NCI-H446 treated with DMSO at 0.1 percent for 48 hours (cell line): ENCODE measurements around the gene CLIC3.
"Not testable (repeated sequence)": the region's sequence is repeated elsewhere in the genome, so short reads cannot be mapped to it uniquely, and the experiment has no call there.

Experiments
- DNase-seq: peaks from one replicate; lab custom pipeline; 2025; lab: John Stamatoyannopoulos, UW

CLIC3 gene

GRCh38 chr9:137017071-137017470 lies 20.7 kb upstream of the CLIC3 start:
- no peak for DNase-seq

- no peak for DNase-seq
These were observed 20.1 kb upstream of the CLIC3 start for GRCh38 chr9:137016436-137016835.

- DNase-seq, result no peak
These were observed 19.6 kb upstream of the CLIC3 start for GRCh38 chr9:137015976-137016375.

GRCh38 chr9:137015540-137015930 lies 19.2 kb upstream of the CLIC3 start:
- no peak for DNase-seq

DNA sequence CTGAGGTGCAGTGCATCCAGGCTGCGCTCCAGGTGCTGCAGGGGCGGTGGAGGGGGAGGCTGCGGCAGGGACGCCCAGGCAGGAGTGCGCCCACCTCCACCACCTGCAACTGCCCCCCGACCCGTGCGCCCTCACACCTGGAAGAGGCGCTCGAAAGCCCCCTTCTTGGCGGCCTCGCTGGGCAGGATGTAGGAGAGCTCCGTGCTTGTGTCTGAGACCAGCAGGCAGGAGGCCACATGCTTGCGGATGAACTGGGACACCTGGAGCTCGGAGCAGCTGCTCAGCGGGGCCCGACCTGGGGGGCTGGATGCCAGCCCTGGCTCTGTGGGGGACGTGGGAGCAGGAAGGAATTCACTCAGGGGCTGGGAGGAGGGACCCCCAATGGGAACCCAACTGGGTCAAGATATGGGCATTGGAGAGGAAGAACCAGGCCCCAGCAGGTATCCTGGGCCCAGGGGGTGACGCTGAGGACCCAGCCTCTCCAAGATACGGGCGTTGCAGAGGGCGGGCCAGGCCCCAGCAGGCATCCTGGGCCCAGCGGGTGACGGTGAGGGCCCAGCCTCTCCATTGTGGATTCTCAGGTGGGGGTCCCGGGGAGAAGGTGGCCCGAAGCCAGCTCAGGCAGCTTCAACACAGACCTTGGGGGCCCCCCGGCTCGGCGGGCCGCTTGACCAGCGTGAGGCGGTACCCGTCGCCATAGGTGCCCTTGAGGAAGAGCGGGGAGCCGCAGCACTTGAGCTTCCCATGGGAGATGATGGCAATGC lies 18.6 kb upstream of the CLIC3 start:
- no peak for DNase-seq

- DNase-seq, result no peak
These were observed 17.8 kb upstream of the CLIC3 start for GRCh38 chr9:137014166-137014565.

DNA sequence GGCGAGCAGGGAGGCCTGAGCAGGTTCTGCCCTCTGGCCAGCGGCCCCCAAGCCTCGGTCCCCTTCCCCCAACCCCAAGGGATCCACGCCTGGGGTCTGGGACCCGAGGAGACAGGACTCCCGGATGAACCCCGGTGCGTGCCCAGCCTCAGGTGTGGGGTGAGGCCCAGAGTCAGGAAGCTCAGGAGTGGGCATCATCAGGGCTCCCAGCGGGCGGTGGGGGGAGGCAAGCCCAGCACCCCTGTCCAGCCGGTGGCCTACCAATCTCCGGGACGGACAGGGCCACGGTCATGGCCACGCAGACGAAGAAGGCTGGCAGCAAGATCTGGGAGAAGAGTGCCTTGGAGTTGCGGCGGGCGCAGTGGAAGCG lies 17.2 kb upstream of the CLIC3 start:
- no peak for DNase-seq

DNA sequence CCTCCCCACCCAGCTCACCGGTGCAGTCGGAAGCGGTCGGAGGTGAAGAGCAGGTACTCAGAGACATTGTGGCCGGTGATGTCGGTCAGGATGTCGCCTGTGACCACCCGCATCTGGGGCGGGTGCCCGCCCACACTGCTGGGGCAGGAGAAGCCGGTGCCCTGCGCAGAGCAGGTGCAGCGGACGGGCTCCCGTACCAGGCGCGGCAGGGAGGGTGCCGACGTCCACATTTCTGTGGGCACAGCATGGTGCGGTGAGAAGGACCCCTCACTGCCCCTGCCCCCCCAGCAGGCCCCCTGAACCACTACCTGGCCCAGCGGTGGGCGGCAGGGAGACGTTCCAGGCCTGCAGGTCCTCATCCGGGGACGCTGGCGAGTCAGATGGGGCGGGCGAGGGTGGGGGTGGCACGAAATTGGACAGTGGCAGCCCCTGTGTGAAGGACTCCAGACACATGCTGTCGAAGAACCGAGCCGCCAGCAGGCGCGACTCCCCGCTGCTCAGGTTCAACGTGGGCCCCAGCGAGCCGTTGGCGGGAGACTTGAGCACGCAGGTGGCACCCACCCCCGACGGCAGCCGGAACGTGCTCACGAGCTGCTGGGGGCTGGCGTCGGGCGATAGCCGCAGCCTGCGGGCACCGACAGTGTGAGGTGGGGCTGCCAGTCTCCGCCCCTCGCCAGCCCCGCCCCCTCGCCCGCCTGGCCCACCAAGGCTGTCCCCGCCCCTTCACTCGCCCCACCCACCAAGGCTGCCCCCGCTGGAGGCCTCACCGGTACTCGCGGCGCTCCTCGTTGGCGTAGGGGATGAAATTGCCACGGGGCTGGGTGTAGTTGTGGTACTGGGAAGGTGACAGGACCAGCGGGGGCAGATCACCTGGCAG lies 16.6 kb upstream of the CLIC3 start:
- DNase-seq, result no peak

DNA sequence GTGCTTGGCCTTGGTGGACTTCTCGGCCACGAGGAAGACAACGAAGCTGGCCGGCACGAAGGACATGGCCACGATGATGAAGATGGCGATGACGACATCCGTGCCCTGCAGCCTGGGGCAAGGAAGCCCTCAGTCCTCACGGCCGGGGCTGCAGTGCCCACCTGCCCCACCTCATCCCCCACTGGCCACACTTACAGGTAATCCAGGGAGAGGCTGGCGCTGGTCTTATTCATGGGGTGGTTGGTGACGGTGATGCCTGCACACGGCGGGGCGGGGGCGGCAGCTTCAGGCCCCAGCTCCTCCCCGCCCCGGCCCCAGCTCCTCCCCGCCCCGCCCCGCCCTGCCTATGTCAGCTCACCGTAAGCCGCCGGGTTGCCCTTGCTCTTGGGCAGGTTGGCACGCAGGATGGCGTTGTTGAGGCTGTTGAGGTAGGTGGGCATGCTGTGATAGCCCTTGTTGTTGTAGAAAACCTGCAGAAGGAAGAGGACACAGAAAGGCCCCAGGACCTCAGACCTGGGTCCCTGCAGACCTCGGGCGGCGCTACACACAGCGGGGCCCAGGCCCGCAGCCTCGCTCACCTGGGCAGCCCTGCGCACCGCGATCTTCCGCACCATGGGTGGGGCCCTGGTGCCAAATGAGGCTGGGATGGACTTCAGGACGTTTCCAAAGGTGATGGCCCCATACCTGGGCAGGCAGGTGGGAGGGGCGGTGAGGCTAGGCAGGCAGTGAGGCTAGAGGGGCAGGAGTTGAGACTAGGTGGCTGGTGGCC lies 15.7 kb upstream of the CLIC3 start:
- DNase-seq, result no peak

- DNase-seq, result no peak
These were observed 14.8 kb upstream of the CLIC3 start for GRCh38 chr9:137011156-137011555.

DNA sequence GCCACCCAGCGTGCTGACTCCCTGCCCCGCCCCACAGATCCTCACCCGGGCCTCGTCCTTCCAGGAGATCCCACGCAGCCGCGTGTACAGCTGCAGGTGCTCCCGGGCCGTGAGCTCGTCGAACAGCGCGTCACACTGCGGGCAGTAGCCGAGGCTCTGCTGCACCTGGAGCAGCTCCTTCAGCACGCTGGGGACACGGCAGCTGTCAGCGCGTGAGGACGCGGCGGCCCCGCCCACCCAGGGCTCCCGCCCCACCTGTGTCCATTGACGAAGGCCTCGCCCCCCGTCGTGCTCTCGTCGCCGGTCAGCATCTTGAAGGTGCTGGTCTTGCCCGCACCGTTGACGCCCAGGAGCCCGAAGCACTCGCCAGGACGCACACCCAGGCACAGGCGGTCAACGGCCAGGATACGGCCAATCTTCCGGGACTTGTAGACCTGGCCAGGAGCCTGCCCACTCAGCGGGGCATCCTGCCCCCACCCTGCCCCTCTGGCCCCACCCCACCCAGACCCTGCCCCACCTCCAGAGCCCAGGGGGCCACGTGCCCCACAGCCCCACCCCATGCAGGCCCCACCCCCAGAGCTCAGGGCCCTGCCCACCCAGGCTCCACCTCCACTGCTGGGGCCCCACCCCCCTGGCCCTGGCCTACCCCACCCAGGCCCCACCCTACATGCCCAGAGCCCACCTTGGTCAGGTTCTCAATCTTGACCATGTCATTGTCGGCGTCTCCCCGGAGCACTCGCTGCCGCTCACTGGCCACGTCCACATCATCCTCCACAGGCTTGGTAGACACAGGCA lies 13.8 kb upstream of the CLIC3 start:
- no peak for DNase-seq

- DNase-seq, result no peak
These were observed 12.8 kb upstream of the CLIC3 start for GRCh38 chr9:137009217-137009616.

GRCh38 chr9:137008312-137008711 lies 11.9 kb upstream of the CLIC3 start:
- no peak for DNase-seq

GRCh38 chr9:137007816-137008270 lies 11.5 kb upstream of the CLIC3 start:
- DNase-seq, result no peak

DNA sequence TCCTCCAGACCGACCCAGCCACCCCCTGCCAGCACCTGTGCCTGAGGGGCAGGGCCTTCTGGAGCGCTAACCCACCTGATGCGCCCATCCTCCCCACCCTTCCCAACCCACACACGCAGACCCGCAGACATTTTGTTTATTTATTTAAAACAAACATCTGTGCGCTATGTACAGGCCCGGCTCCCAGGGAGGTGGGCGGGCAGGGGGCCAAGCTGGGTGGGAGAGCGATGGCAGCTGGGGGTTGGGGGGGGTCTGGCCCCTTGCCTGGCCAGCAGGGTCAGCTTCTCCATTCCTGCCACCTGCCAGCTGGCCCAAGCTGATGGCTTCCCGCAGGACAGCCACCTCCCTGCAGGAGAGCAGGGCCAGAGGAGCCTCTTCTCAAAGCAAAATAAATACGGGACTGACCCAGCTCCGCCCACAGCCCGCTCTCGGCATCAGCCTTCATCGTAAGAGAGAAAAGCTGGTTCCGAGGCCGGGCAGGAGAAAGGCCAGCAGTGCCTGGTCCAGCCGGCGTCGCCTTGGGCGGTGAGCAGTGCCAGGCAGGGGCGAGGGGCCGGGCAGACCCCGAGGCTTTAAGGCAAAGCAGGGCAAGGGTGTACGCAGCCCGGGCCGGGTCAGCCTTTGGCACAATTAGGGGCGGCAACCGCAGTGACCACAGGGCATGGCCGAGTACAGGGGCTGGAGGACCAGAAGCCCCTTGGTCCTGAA lies 10.9 kb upstream of the CLIC3 start:
- DNase-seq, result no peak

GRCh38 chr9:137006116-137007003 lies 10.0 kb upstream of the CLIC3 start:
- no peak for DNase-seq

- not testable (repeated sequence) for DNase-seq
These were observed 7.9 kb upstream of the CLIC3 start for GRCh38 chr9:137004285-137004684.

- no peak for DNase-seq
These were observed 6.3 kb upstream of the CLIC3 start for GRCh38 chr9:137002646-137003041.

- DNase-seq, result no peak
These were observed 5.7 kb upstream of the CLIC3 start for GRCh38 chr9:137001857-137002645.
